ENCODE measurements around the gene DDX52.
"Not testable (repeated sequence)": the region's sequence is repeated elsewhere in the genome, so short reads cannot be mapped to it uniquely, and the experiment has no call there.

Gene DDX52

GRCh38 chr17:37614823-37615222 lies 28.4 kb downstream of the DDX52 start:
- Histone ChIP-seq H3K4me3 (ENCODE audit: low read length) (no peak overlapping the region), H3K4me1 (ENCODE audit: low read length) (peaks cover 1% of the 10 kb centered on the region), H3K27ac (ENCODE audit: low read length) (no peak overlapping the region), H2AFZ (ENCODE audit: low read depth, low read length) (no peak overlapping the region), H3K4me2 (ENCODE audit: low read length) (no peak overlapping the region), H3K9me3 (ENCODE audit: insufficient read depth, low read length) (no peaks in the 10 kb centered on the region), H3K36me3 (replicated peaks; ENCODE audit: low read depth, low read length) (peaks cover 38% of the 10 kb centered on the region), H3K9ac (ENCODE audit: low read length) (no peak overlapping the region), H4K20me1 (ENCODE audit: insufficient read depth, low read length) (no peaks in the 10 kb centered on the region), H3K79me2 (ENCODE audit: low read length) (no peaks in the 10 kb centered on the region), H3K27me3 (ENCODE audit: low read depth, low read length) (no peaks in the 10 kb centered on the region)
- TF ChIP-seq EZH2phosphoT487 (IDR thresholded peaks at IDR 0.05; ENCODE audit: low read depth) (no peak), CTCF (IDR thresholded peaks at IDR 0.05; ENCODE audit: low read depth, low read length) (no peak)

GRCh38 chr17:37614391-37614790 lies 28.9 kb downstream of the DDX52 start:
- H3K4me2 ChIP-seq (ENCODE audit: low read length): no peak overlapping the region
- H3K27me3 ChIP-seq (ENCODE audit: low read depth, low read length): no peaks in the 10 kb centered on the region
- H3K36me3 ChIP-seq (replicated peaks; ENCODE audit: low read depth, low read length): peaks cover 35% of the 10 kb centered on the region
- no peaks in the 10 kb centered on the region for H3K79me2 ChIP-seq (ENCODE audit: low read length)
- no peak overlapping the region for H2AFZ ChIP-seq (ENCODE audit: low read depth, low read length)
- H3K4me1 ChIP-seq (ENCODE audit: low read length): peaks cover 3% of the 10 kb centered on the region
- TF ChIP-seq CTCF (IDR thresholded peaks at IDR 0.05; ENCODE audit: low read depth, low read length) (no peak), EZH2phosphoT487 (IDR thresholded peaks at IDR 0.05; ENCODE audit: low read depth) (no peak)
- H3K27ac ChIP-seq (ENCODE audit: low read length): no peak overlapping the region
- no peak overlapping the region for H3K9ac ChIP-seq (ENCODE audit: low read length)
- no peaks in the 10 kb centered on the region for H3K9me3 ChIP-seq (ENCODE audit: insufficient read depth, low read length)
- H4K20me1 ChIP-seq (ENCODE audit: insufficient read depth, low read length): no peaks in the 10 kb centered on the region
- H3K4me3 ChIP-seq (ENCODE audit: low read length): no peak overlapping the region

- H4K20me1 ChIP-seq (ENCODE audit: insufficient read depth, low read length): no peaks in the 10 kb centered on the region
- no peak overlapping the region for H3K9ac ChIP-seq (ENCODE audit: low read length)
- TF ChIP-seq EZH2phosphoT487 (IDR thresholded peaks at IDR 0.05; ENCODE audit: low read depth) (no peak), CTCF (IDR thresholded peaks at IDR 0.05; ENCODE audit: low read depth, low read length) (no peak)
- no peaks in the 10 kb centered on the region for H3K27me3 ChIP-seq (ENCODE audit: low read depth, low read length)
- H3K27ac ChIP-seq (ENCODE audit: low read length): no peak overlapping the region
- H3K4me3 ChIP-seq (ENCODE audit: low read length): no peak overlapping the region
- no peaks in the 10 kb centered on the region for H3K9me3 ChIP-seq (ENCODE audit: insufficient read depth, low read length)
- no peak overlapping the region for H2AFZ ChIP-seq (ENCODE audit: low read depth, low read length)
- peaks cover 22% of the 10 kb centered on the region for H3K36me3 ChIP-seq (replicated peaks; ENCODE audit: low read depth, low read length)
- peaks cover 32% of the 10 kb centered on the region for H3K79me2 ChIP-seq (ENCODE audit: low read length)
- H3K4me1 ChIP-seq (ENCODE audit: low read length): peaks cover 19% of the 10 kb centered on the region
- no peak overlapping the region for H3K4me2 ChIP-seq (ENCODE audit: low read length)
These were observed 32.3 kb downstream of the DDX52 start for GRCh38 chr17:37610971-37611370.

GRCh38 chr17:37610041-37610420 lies 33.2 kb downstream of the DDX52 start:
- peak overlapping the region; percentile 92 for H3K4me2 ChIP-seq (ENCODE audit: low read length)
- peak overlapping the region; percentile 35 for H2AFZ ChIP-seq (ENCODE audit: low read depth, low read length)
- not testable (repeated sequence) for H3K9me3 ChIP-seq (ENCODE audit: insufficient read depth, low read length); H4K20me1 ChIP-seq (ENCODE audit: insufficient read depth, low read length); H3K27me3 ChIP-seq (ENCODE audit: low read depth, low read length)
- H3K79me2 ChIP-seq (ENCODE audit: low read length): peaks cover 40% of the 10 kb centered on the region
- H3K27ac ChIP-seq (ENCODE audit: low read length): peak overlapping the region; percentile 52
- peak overlapping the region; percentile 69 for H3K9ac ChIP-seq (ENCODE audit: low read length)
- peaks cover 28% of the 10 kb centered on the region for H3K36me3 ChIP-seq (replicated peaks; ENCODE audit: low read depth, low read length)
- peaks cover 24% of the 10 kb centered on the region for H3K4me1 ChIP-seq (ENCODE audit: low read length)
- H3K4me3 ChIP-seq (ENCODE audit: low read length): peak overlapping the region; percentile 90

Measured in OCI-LY3 (cell line).